ENCODE results near the gene CDR2L. TPM values are rescaled to one million over a fixed set of nuclear protein-coding genes. Genes with fewer than 3 reads are reported as not detected.

The CDR2L gene
- total RNA-seq (10 to 100 TPM; 11.5 to 19.0 TPM), polyA plus RNA-seq (10 to 100 TPM in 1 of 2 donors, 1 to 10 TPM in 1; 8.5 to 10.9 TPM)
- long read RNA-seq, donor 1, partial matches to known transcripts = 0 of 3 reads
- long read RNA-seq, donor 1, other reads (novel, unspliced or antisense) = 0 of 3 reads
- long read RNA-seq, donor 2 = 0 reads
- long read RNA-seq, donor 3, partial matches to known transcripts = 0 of 1 reads
- long read RNA-seq, donor 3, other reads (novel, unspliced or antisense) = 0 of 1 reads
- long read RNA-seq, donor 4 = 0 reads
- long read RNA-seq, donor 5, transcript CDR2L-201 (5 exons, 3,536 nt) = major isoform, 5 of 5 reads
- long read RNA-seq, donor 5, partial matches to known transcripts = 0 of 5 reads
- long read RNA-seq, donor 5, other reads (novel, unspliced or antisense) = 0 of 5 reads

DNA sequence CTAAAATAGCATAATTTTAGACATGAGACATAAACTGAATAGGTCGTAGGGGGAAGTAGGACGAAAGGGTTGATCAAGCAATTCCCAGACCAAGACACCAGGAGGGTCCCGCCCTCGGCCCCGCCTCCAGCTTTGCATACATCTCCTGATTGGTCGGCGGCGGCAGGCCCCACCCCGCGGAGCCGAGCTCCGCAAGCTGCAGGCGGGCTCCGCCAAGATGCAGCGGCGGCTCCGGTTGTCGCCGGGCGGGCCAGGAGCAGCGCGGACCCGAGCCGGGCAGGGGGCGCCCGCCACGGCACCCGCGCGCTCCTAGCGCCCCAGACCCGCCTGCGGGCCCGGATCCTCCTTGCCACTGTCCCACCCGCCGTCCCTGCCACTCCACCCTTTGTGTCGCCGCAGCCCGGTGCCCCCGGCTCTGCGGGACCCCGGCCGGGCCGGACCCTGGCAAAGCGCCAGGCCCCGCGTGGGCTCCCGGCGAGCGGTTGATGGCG is at the start of gene CDR2L:
Gene CDR2L (plus strand): TSS at position 215 of the 491 bp plus-strand sequence. CDS start 412 bp downstream, outside the sequence.
- H3K4me1 ChIP-seq (ENCODE audit: control insufficient read depth in 5 of 5, insufficient read depth in 5 of 5, low read length in 5 of 5) = peaks cover 3 to 21% (median 7%) of the 10 kb centered on the region in 5 donors
- TF ChIP-seq, protein P1, sequence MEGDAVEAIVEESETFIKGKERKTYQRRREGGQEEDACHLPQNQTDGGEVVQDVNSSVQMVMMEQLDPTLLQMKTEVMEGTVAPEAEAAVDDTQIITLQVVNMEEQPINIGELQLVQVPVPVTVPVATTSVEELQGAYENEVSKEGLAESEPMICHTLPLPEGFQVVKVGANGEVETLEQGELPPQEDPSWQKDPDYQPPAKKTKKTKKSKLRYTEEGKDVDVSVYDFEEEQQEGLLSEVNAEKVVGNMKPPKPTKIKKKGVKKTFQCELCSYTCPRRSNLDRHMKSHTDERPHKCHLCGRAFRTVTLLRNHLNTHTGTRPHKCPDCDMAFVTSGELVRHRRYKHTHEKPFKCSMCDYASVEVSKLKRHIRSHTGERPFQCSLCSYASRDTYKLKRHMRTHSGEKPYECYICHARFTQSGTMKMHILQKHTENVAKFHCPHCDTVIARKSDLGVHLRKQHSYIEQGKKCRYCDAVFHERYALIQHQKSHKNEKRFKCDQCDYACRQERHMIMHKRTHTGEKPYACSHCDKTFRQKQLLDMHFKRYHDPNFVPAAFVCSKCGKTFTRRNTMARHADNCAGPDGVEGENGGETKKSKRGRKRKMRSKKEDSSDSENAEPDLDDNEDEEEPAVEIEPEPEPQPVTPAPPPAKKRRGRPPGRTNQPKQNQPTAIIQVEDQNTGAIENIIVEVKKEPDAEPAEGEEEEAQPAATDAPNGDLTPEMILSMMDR (IDR thresholded peaks at IDR 0.05; ENCODE audit: control extremely low read depth, extremely low read depth) = no peak
- no peaks in the 10 kb centered on the region for H3K9me3 ChIP-seq (ENCODE audit: control insufficient read depth in 4 of 4, insufficient read depth in 3 of 4, low read length in 3 of 4)
- H3K27ac ChIP-seq (ENCODE audit: low read depth in 1 of 2, low read length in 1 of 2) = peak within 1 kb of the TSS; percentile 90 to 96
- peak within 1 kb of the TSS; percentile 75 for H3K4me3 ChIP-seq
- H3K9ac ChIP-seq (ENCODE audit: insufficient read depth in 1 of 2, low read length in 2 of 2) = peak within 1 kb of the TSS; percentile 88 to 94
- ATAC-seq (ENCODE audit: insufficient read depth, low FRiP score) (peak; percentile 96), DNase-seq (peak; percentile 96 to 98 (median 97))
- H3K36me3 ChIP-seq (ENCODE audit: control insufficient read depth in 4 of 4, insufficient read depth in 4 of 4, low read length in 4 of 4) = peaks cover 0 to 1% (median 0%) of the 10 kb centered on the region in 4 donors
- no peaks in the 10 kb centered on the region for H3K27me3 ChIP-seq (ENCODE audit: control insufficient read depth in 3 of 3, insufficient read depth in 3 of 3, low read length in 2 of 3)
- WGBS, 2 donors = 0 to 1% methylated on average over 31 to 51 of the region's 51 CpGs

DNA sequence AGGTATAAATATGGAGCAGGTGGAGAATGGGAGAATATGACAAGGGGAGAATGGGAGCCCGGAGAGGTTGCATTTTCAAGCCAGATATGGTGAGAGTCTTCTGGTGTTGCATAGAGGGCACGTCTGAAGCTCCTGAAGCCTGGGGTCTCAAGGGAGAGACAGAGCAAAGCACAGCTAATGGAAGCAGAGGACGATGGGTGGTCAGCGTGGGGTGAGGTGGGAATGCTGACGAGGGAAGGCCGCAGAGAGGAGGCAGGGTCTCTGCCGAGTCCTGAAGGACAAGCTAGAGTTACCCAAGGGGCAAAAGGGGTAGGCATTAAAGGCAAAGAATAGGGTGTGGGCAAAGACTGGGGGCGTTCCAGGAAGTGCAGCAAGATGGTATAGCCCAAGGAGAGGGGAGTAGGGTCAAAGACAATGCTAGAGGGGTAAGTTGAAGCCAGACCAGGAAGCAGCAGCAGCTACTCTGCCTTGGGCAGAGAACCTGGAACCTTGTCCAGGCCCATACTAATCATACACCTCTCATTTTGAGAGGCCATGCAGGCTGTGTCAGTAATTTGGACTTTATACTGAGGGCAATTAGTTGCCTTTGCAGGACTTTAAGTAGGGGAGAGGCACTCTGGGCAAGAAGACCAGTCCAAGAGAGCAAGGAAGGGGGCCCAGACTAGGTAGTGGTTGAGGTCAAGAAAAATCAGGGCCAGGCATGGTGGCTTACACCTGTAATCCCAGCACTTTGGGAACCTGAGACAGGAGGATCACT is 49.1 kb upstream of the CDR2L start:
- no peak overlapping the region for H3K4me3 ChIP-seq
- peaks cover 0 to 3% (median 0%) of the 10 kb centered on the region in 5 donors for H3K4me1 ChIP-seq (ENCODE audit: control insufficient read depth in 5 of 5, insufficient read depth in 5 of 5, low read length in 5 of 5)
- H3K27ac ChIP-seq (ENCODE audit: low read depth in 1 of 2, low read length in 1 of 2) = no peak overlapping the region
- no peak overlapping the region for H3K9ac ChIP-seq (ENCODE audit: insufficient read depth in 1 of 2, low read length in 2 of 2)
- TF ChIP-seq, protein P1 (IDR thresholded peaks at IDR 0.05; ENCODE audit: control extremely low read depth, extremely low read depth) = no peak
- H3K9me3 ChIP-seq (ENCODE audit: control insufficient read depth in 4 of 4, insufficient read depth in 3 of 4, low read length in 3 of 4) = peaks cover 0 to 3% (median 0%) of the 10 kb centered on the region in 4 donors
- H3K36me3 ChIP-seq (ENCODE audit: control insufficient read depth in 4 of 4, insufficient read depth in 4 of 4, low read length in 4 of 4) = no peaks in the 10 kb centered on the region
- ATAC-seq (ENCODE audit: insufficient read depth, low FRiP score) (no peak), DNase-seq (no peak)
- WGBS, 2 donors = 70 to 75% methylated on average over 8 of the region's 8 CpGs
- H3K27me3 ChIP-seq (ENCODE audit: control insufficient read depth in 3 of 3, insufficient read depth in 3 of 3, low read length in 2 of 3) = peaks cover 0 to 72% (median 21%) of the 10 kb centered on the region in 3 donors

DNA sequence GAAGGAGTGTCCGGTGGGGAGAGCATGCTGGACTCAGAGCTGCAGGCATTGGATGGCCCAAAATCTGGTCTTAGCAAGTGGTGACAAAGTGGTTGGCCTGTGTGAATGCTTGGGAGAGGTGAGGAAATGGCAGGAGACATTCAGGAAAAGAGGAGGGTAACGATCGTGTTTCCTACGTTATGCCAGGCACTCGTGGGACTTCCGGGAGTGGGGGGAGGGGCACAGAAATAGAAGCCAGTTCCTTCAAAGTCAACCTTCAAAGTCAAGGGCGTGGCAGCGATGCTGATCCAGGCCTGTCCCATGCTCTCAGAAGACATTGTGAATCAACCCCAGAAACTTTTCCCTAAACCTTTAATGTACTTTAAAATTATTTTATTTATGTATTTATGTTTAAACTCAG is 47.9 kb upstream of the CDR2L start:
- ATAC-seq (ENCODE audit: insufficient read depth, low FRiP score) (no peak), DNase-seq (no peak)
- WGBS, 2 donors = 47 to 51% methylated on average over 8 of the region's 8 CpGs
- Histone ChIP-seq H3K27ac (ENCODE audit: low read depth in 1 of 2, low read length in 1 of 2) (no peak overlapping the region), H3K36me3 (ENCODE audit: control insufficient read depth in 4 of 4, insufficient read depth in 4 of 4, low read length in 4 of 4) (no peaks in the 10 kb centered on the region), H3K27me3 (ENCODE audit: control insufficient read depth in 3 of 3, insufficient read depth in 3 of 3, low read length in 2 of 3) (peaks cover 0 to 64% (median 19%) of the 10 kb centered on the region in 3 donors), H3K9me3 (ENCODE audit: control insufficient read depth in 4 of 4, insufficient read depth in 3 of 4, low read length in 3 of 4) (peaks cover 0 to 3% (median 0%) of the 10 kb centered on the region in 4 donors), H3K9ac (ENCODE audit: insufficient read depth in 1 of 2, low read length in 2 of 2) (no peak overlapping the region), H3K4me3 (no peak overlapping the region), H3K4me1 (ENCODE audit: control insufficient read depth in 5 of 5, insufficient read depth in 5 of 5, low read length in 5 of 5) (peaks cover 0 to 3% (median 0%) of the 10 kb centered on the region in 5 donors)
- TF ChIP-seq, protein P1 (IDR thresholded peaks at IDR 0.05; ENCODE audit: control extremely low read depth, extremely low read depth) = no peak

Measured in lung (tissue), 16 donors.